GM12878 (cell line): ENCODE data around the gene STOML3.

Source experiments
- SMC3 ChIP-seq: IDR thresholded peaks from 2 replicates; pipeline ENCODE4 v1.6.1; 2011; ENCODE audit warnings: low read length, improper control_type of control experiment, borderline replicate concordance
- SRF ChIP-seq, 2 experiments: IDR thresholded peaks; 2 replicates each; pipeline ENCODE4 v1.6.1; 2011; ENCODE audit warnings: low read depth in 2 of 2, low read length in 2 of 2, mild to moderate bottlenecking in 1 of 2, moderate library complexity in 1 of 2
- TF ChIP-seq, protein P1 (sequence below), 3 experiments: IDR thresholded peaks in 2 of 3; conservative IDR thresholded peaks in 1 of 3; 2 replicates each; pipeline ENCODE4 v1.5.1; 2011; ENCODE audit warnings: low read depth in 3 of 3, low read length in 3 of 3, mild to moderate bottlenecking in 3 of 3, control low read depth in 2 of 3, moderate library complexity in 2 of 3, inconsistent platforms in 1 of 3, mixed read lengths in 1 of 3; ENCODE audit not compliant: control insufficient read depth in 2 of 3, insufficient read depth in 1 of 3; ENCODE audit errors: extremely low read depth in 1 of 3

DNA sequence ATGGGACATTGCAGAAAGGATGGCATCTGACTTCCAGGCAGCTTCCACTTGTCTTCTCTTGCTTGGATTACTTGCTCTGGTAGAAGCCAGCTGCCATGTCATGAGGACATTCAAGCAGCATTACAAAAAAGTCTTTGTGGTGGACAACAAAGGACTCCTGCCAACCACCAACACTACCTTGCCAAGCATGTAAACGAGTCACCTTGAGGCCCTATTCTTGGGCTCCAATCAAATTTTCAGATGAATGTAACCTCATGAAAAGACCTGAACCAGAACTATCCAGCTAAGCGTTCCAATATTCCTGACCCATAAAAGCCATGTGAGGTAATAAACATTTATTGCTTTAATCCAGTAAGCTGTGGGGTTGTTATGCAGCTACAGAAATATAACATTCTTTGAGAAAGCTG lies 34.8 kb upstream of the STOML3 start:
- TF ChIP-seq SMC3, result no peak
- TF ChIP-seq, protein P1, sequence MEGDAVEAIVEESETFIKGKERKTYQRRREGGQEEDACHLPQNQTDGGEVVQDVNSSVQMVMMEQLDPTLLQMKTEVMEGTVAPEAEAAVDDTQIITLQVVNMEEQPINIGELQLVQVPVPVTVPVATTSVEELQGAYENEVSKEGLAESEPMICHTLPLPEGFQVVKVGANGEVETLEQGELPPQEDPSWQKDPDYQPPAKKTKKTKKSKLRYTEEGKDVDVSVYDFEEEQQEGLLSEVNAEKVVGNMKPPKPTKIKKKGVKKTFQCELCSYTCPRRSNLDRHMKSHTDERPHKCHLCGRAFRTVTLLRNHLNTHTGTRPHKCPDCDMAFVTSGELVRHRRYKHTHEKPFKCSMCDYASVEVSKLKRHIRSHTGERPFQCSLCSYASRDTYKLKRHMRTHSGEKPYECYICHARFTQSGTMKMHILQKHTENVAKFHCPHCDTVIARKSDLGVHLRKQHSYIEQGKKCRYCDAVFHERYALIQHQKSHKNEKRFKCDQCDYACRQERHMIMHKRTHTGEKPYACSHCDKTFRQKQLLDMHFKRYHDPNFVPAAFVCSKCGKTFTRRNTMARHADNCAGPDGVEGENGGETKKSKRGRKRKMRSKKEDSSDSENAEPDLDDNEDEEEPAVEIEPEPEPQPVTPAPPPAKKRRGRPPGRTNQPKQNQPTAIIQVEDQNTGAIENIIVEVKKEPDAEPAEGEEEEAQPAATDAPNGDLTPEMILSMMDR (IDR thresholded peaks at IDR 0.05 in 2 of 3, conservative IDR thresholded peaks at IDR 0.05 in 1 of 3; ENCODE audit: control insufficient read depth in 2 of 3, extremely low read depth in 1 of 3, insufficient read depth in 1 of 3, low read depth in 3 of 3, low read length in 3 of 3), result no peak
- no peak for TF ChIP-seq SRF (IDR thresholded peaks at IDR 0.05; ENCODE audit: low read depth in 2 of 2, low read length in 2 of 2)
